Stomach (tissue), 9 donors: ENCODE results near the gene CALM3. TPM values are rescaled to one million over a fixed set of nuclear protein-coding genes. Genes with fewer than 3 reads are reported as not detected.

Experiments used
- DNase-seq, 2 donors: peaks; one replicate each; pipeline versions ENCODE4 v3.0.0 to v3.0.0-alpha.2; 2013 to 2019
- H3K27ac ChIP-seq, 5 donors: fragments of 200-600 bp in 4 of 5; sonication (generic) in 4 of 5; one replicate each; pipeline ENCODE4 v1.5.1; 2013 to 2019; ENCODE audit warnings: mild to moderate bottlenecking in 1 of 5, moderate library complexity in 1 of 5
- H3K27me3 ChIP-seq, 3 donors: fragments of 200-600 bp; sonication (generic); one replicate each; pipeline ENCODE4 v1.5.1; 2017 to 2019; ENCODE audit warnings: mixed run types in 1 of 3
- H3K36me3 ChIP-seq, 4 donors: fragments of 200-600 bp; sonication (generic); 1 replicate in 3 of 4; 2 replicates in 1 of 4; pipeline ENCODE4 v1.5.1; 2016 to 2019
- H3K4me1 ChIP-seq, 4 donors: fragments of 200-600 bp; sonication (generic); one replicate each; pipeline ENCODE4 v1.5.1; 2016 to 2019
- H3K4me3 ChIP-seq, 4 donors: fragments of 200-600 bp; sonication (generic) in 3 of 4; one replicate each; pipeline ENCODE4 v1.5.1; 2016 to 2019; ENCODE audit warnings: mild to moderate bottlenecking in 1 of 4
- H3K9me3 ChIP-seq, 4 donors: fragments of 200-600 bp; sonication (generic); one replicate each; pipeline ENCODE4 v1.5.1; 2016 to 2019
- EP300 ChIP-seq: sonication (generic); formaldehyde crosslinking; IDR thresholded peaks from one replicate; pipeline ENCODE4 v1.6.1; 2017; ENCODE audit warnings: antibody characterized with exemption
- POLR2A ChIP-seq, 4 donors: fragments of 450-650 bp; IDR thresholded peaks; one replicate each; pipeline ENCODE4 v1.6.1; 2016; ENCODE audit warnings: antibody characterized with exemption in 4 of 4, control low read depth in 2 of 4, mild to moderate bottlenecking in 1 of 4, moderate library complexity in 1 of 4
- POLR2AphosphoS5 ChIP-seq, 3 donors: sonication (generic); formaldehyde crosslinking; IDR thresholded peaks; one replicate each; pipeline ENCODE4 v1.6.1; 2016; ENCODE audit warnings: antibody characterized with exemption in 3 of 3
- WGBS, 5 donors: extraction: QIAGEN DNeasy Blood & Tissue Kit in 3 of 5; methylation state at CpG; one replicate each; pipeline versions ENCODE4 v1.1.5 to v1.1.7; 2013 to 2018; 5-methylcytosine and 5-hydroxymethylcytosine counted together
- intact Hi-C: fragments of 100-400 bp; cut with DNase I; formaldehyde crosslinking; loops from one replicate; pipeline ENCODE4 v1.15.1; 2023; ENCODE audit warnings: low total_unique reads
- polyA plus RNA-seq, 3 donors: library from polyadenylated mRNA; stranded (reverse); fragments of 200-250 nt; gene quantifications; one replicate each; pipeline ENCODE4 v1.2.3, GENCODE V29; 2013
- total RNA-seq, 5 donors: library from RNA; depleted of rRNA; stranded (reverse); fragments of >200 nt; gene quantifications; one replicate each; pipeline versions ENCODE4 v1.1.0 to v1.2.3, GENCODE V29; 2014 to 2016
- TF ChIP-seq, protein P1 (sequence below), 7 experiments: fragments of 450-650 bp in 4 of 7; fragments of 200-600 bp in 3 of 7; sonication (generic) in 3 of 7; IDR thresholded peaks; one replicate each; pipeline ENCODE4 v1.5.1; 2016 to 2019; ENCODE audit warnings: antibody characterized with exemption in 7 of 7, control low read depth in 2 of 7, mild to moderate bottlenecking in 1 of 7
- donor health status: healthy with polysubstance abuse.
- donor health status: Bipolar disorder and iron deficiency.
- donor health status: healthy.

CALM3 gene
- total and polyA plus RNA-seq, 8 donors, result 84.2 to 203 (median 112) TPM

DNA sequence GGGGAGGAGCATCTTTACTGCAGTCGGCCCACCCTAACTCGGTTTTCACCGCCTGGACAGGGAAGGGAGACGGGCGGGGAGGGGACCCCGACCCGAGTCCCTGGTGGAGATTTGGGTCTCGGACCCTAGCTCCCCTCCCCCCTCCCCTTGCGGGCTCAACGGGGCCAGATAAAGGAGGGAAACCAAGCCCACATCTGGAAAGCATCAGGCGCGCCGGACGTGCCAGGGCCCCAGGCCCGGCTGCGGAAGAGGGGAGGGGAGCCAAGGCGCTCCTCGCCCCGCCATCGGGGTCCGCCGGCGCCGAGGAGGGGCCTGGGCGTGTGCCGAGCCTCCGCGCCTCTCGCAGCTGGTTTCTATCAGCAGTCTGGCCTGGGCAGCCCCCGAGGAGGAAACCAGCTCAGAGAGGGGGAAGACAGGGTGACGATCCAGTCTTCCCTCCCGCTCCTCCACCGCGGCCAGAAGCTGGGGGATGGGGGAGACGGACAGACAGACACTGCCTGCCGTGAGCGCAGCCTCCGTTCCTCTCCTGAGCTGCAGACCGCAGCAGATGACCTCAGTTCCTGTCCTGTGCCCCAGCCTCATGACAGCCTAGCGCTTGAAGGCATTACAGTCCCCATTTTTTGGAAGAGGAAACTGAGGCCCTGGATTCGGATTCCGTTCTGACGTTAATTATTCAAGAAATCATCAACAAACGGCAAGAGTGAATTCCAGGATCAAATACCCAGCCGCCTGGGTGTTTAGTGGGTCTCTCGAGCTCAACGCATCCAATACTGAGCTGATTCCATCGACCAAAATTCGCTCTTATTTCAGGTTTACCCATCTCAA is 38.4 kb downstream of the CALM3 start:
- H3K36me3 ChIP-seq, result no peaks in the 10 kb centered on the region
- no peaks in the 10 kb centered on the region for H3K9me3 ChIP-seq
- 7 to 10% (median 8%) methylated on average over 27 to 48 of the region's 49 CpGs for WGBS, 5 donors
- peak in 1 of 2 donors; percentile 95 for DNase-seq
- peaks cover 18 to 42% (median 36%) of the 10 kb centered on the region in 4 donors for H3K4me1 ChIP-seq
- H3K27ac ChIP-seq, result peak overlapping the region; percentile 12 to 85 (median 82)
- TF ChIP-seq, protein P1, sequence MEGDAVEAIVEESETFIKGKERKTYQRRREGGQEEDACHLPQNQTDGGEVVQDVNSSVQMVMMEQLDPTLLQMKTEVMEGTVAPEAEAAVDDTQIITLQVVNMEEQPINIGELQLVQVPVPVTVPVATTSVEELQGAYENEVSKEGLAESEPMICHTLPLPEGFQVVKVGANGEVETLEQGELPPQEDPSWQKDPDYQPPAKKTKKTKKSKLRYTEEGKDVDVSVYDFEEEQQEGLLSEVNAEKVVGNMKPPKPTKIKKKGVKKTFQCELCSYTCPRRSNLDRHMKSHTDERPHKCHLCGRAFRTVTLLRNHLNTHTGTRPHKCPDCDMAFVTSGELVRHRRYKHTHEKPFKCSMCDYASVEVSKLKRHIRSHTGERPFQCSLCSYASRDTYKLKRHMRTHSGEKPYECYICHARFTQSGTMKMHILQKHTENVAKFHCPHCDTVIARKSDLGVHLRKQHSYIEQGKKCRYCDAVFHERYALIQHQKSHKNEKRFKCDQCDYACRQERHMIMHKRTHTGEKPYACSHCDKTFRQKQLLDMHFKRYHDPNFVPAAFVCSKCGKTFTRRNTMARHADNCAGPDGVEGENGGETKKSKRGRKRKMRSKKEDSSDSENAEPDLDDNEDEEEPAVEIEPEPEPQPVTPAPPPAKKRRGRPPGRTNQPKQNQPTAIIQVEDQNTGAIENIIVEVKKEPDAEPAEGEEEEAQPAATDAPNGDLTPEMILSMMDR (IDR thresholded peaks at IDR 0.05), result no peak
- no peak for TF ChIP-seq POLR2A (IDR thresholded peaks at IDR 0.05)
- TF ChIP-seq POLR2AphosphoS5 (IDR thresholded peaks at IDR 0.05), result peak in 1 of 3 donors; percentile 57
- no peak for TF ChIP-seq EP300
- peaks cover 0 to 56% (median 21%) of the 10 kb centered on the region in 3 donors for H3K27me3 ChIP-seq
- peak overlapping the region; percentile 37 to 53 (median 46) for H3K4me3 ChIP-seq
- intact Hi-C loops, result no loop called here

DNA sequence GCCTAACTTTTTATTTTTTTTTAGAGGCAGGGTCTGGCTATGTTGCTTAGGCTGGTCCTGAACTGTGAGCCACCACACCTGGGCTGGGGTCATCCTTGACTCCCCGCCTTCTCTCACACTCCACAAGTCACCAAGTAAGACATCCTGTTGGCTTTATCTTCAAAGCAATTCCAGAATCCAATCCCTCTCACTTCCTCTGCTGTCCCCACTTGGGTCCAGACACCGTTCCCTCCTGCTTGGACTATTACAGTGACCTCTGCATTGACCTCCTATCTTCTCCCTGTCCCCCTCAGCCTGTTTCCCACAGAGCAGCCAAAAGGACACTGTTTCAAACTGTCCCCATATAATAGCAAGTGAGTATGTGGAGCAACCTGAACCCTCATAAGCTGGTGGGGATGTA is 39.5 kb downstream of the CALM3 start:
- no peak overlapping the region for H3K4me3 ChIP-seq
- H3K4me1 ChIP-seq, result peaks cover 13 to 46% (median 30%) of the 10 kb centered on the region in 4 donors
- no peaks in the 10 kb centered on the region for H3K36me3 ChIP-seq
- intact Hi-C loops, result no loop called here
- DNase-seq, result no peak
- peaks cover 0 to 49% (median 14%) of the 10 kb centered on the region in 3 donors for H3K27me3 ChIP-seq
- no peaks in the 10 kb centered on the region for H3K9me3 ChIP-seq
- peak overlapping the region in 1 of 5 donors; percentile 85 for H3K27ac ChIP-seq
- TF ChIP-seq POLR2AphosphoS5 (IDR thresholded peaks at IDR 0.05) (no peak), POLR2A (IDR thresholded peaks at IDR 0.05) (no peak), EP300 (no peak)
- TF ChIP-seq, protein P1 (IDR thresholded peaks at IDR 0.05), result no peak
- WGBS, 5 donors, result 76 to 84% (median 81%) methylated on average over 2 of the region's 2 CpGs

DNA sequence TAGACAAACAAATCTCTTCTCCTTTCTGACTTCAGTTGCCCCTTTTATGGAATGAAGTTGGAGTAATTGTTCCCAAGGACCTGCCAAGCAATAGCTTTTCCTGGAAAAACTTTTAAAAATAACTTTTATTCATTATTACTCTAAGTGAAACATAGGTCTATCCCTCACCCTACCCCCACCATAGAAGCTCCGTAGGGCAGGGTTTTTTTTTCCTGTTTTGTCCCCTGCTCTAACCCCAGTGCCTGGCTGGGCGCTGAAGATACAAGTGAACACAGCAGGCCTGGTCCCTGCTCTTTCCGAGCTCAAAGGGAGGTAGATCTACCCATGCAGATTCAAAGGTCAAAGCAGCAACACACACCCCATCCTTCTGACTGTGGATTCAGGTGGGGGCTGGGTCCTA is 43.6 kb downstream of the CALM3 start:
- 16 to 43% (median 33%) methylated on average over 3 of the region's 3 CpGs for WGBS, 5 donors
- intact Hi-C loops, result no loop called here

DNA sequence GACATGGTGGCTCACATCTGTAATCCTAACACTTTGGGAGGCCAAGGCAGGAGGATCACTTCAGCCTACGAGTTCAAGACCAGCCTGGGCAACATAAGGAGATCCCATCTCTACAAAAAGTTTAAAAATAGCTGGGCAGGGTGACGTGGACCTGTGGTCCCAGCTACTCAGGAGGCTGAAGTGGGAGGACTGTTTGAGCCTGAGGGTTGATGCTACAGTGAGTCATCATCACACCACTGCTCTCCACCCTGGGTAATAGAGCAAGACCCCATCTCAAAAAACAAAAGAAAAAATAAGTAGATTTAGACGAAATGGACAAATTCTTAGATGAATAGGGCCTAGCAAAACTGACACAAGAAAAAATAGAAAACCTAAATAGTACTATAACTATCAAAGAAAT is 45.3 kb downstream of the CALM3 start:
- H3K4me3 ChIP-seq, result no peak overlapping the region
- H3K36me3 ChIP-seq, result peaks cover 0 to 14% (median 5%) of the 10 kb centered on the region in 4 donors
- DNase-seq, result no peak
- H3K9me3 ChIP-seq, result peaks cover 0 to 14% (median 3%) of the 10 kb centered on the region in 4 donors
- 71 to 78% (median 73%) methylated on average over 3 of the region's 3 CpGs for WGBS, 5 donors
- peaks cover 0 to 51% (median 29%) of the 10 kb centered on the region in 3 donors for H3K27me3 ChIP-seq
- H3K4me1 ChIP-seq, result peaks cover 0 to 21% (median 0%) of the 10 kb centered on the region in 4 donors
- H3K27ac ChIP-seq, result peak overlapping the region in 1 of 5 donors; percentile 10
- intact Hi-C loops, result no loop called here
- TF ChIP-seq EP300, result no peak
- TF ChIP-seq POLR2A (IDR thresholded peaks at IDR 0.05), result no peak

More for the DNA sequence above, 43.6 kb downstream of the CALM3 start:
- H3K4me1 ChIP-seq, result peaks cover 2 to 29% (median 7%) of the 10 kb centered on the region in 4 donors
- peak overlapping the region in 4 of 5 donors; percentile 15 to 53 (median 39) for H3K27ac ChIP-seq
- peaks cover 0 to 48% (median 23%) of the 10 kb centered on the region in 3 donors for H3K27me3 ChIP-seq
- no peak overlapping the region for H3K4me3 ChIP-seq
- peaks cover 0 to 14% (median 3%) of the 10 kb centered on the region in 4 donors for H3K9me3 ChIP-seq
- H3K36me3 ChIP-seq, result peaks cover 0 to 11% (median 5%) of the 10 kb centered on the region in 4 donors
- TF ChIP-seq POLR2AphosphoS5 (IDR thresholded peaks at IDR 0.05), result no peak
- TF ChIP-seq POLR2A (IDR thresholded peaks at IDR 0.05), result no peak
- TF ChIP-seq, protein P1 (IDR thresholded peaks at IDR 0.05), result no peak
- TF ChIP-seq EP300, result no peak
- no peak for DNase-seq
